ENCODE data around the gene SPART. TPM values are rescaled to one million over a fixed set of nuclear protein-coding genes. Genes with fewer than 3 reads are reported as not detected.

SPART gene
- total RNA-seq, 1 experiment from 2014 or later: 83.1 TPM

GRCh38 chr13:36347531-36348210 is 1.5 kb upstream of the SPART start:
- no peaks in the 10 kb centered on the region for H3K27me3 Mint-ChIP-seq (ENCODE audit: insufficient read depth, unreplicated experiment)
- BruUV-seq (replicated peaks): no TSS peak
- POLR2A ChIA-PET: interaction anchor here (0.6 to 4.4 kb wide), 8 partner anchors 13 to 483 kb away, joined by 3 to 20 read pairs (median 3); partner anchors contain the start of gene CCDC169
- no peak overlapping the region for H3K27ac Mint-ChIP-seq (ENCODE audit: low read depth, unreplicated experiment)
- H3K9me3 Mint-ChIP-seq (ENCODE audit: unreplicated experiment): no peaks in the 10 kb centered on the region
- no peak for TF ChIP-seq CTCF (IDR thresholded peaks at IDR 0.05; ENCODE audit: unreplicated experiment)
- peaks cover 9% of the 10 kb centered on the region for H3K4me1 Mint-ChIP-seq (ENCODE audit: insufficient read depth, unreplicated experiment)
- H3K4me3 Mint-ChIP-seq (ENCODE audit: unreplicated experiment): no peak overlapping the region
- no peak for DNase-seq (ENCODE audit: unreplicated experiment)
- intact Hi-C loops (cut with micrococcal nuclease): loop anchor here (5.0 to 10.0 kb wide), 2 partner anchors 70 to 373 kb away; no protein-coding TSS in a partner anchor
- CTCF ChIA-PET: interaction anchor here (0.6 to 4.6 kb wide), 20 partner anchors 7 to 482 kb away, joined by 3 to 50 read pairs (median 4); no protein-coding TSS in a partner anchor
- peaks cover 9% of the 10 kb centered on the region for H3K36me3 Mint-ChIP-seq (ENCODE audit: insufficient read depth, unreplicated experiment)

GRCh38 chr13:36345438-36346221 is 564 bp downstream of the SPART start:
- no TSS peak for BruUV-seq (replicated peaks)
- peak; percentile 87 for DNase-seq (ENCODE audit: unreplicated experiment)
- TF ChIP-seq CTCF (IDR thresholded peaks at IDR 0.05; ENCODE audit: unreplicated experiment): no peak
- Mint-ChIP-seq H3K4me3 (ENCODE audit: unreplicated experiment) (peak overlapping the region; percentile 82), H3K27ac (ENCODE audit: low read depth, unreplicated experiment) (peak overlapping the region; percentile 97), H3K4me1 (ENCODE audit: insufficient read depth, unreplicated experiment) (peaks cover 21% of the 10 kb centered on the region), H3K9me3 (ENCODE audit: unreplicated experiment) (no peaks in the 10 kb centered on the region), H3K36me3 (ENCODE audit: insufficient read depth, unreplicated experiment) (peaks cover 9% of the 10 kb centered on the region), H3K27me3 (ENCODE audit: insufficient read depth, unreplicated experiment) (no peaks in the 10 kb centered on the region)
- POLR2A ChIA-PET: interaction anchor here (0.6 to 4.4 kb wide), 23 partner anchors 9 to 1301 kb away, joined by 3 to 20 read pairs (median 5); partner anchors contain the start of genes CCDC169, EXOSC8 and SUPT20H
- CTCF ChIA-PET: interaction anchor here (0.7 to 4.6 kb wide), 12 partner anchors 8 to 423 kb away, joined by 3 to 50 read pairs (median 4); no protein-coding TSS in a partner anchor
- intact Hi-C loops (cut with micrococcal nuclease): loop anchor here (1.0 to 10.0 kb wide), 7 partner anchors 17 to 391 kb away; partner anchors contain the start of gene CCDC169

- Mint-ChIP-seq H3K36me3 (ENCODE audit: insufficient read depth, unreplicated experiment) (peaks cover 9% of the 10 kb centered on the region), H3K4me1 (ENCODE audit: insufficient read depth, unreplicated experiment) (peaks cover 28% of the 10 kb centered on the region), H3K27ac (ENCODE audit: low read depth, unreplicated experiment) (peak overlapping the region; percentile 97), H3K9me3 (ENCODE audit: unreplicated experiment) (no peaks in the 10 kb centered on the region), H3K27me3 (ENCODE audit: insufficient read depth, unreplicated experiment) (no peaks in the 10 kb centered on the region), H3K4me3 (ENCODE audit: unreplicated experiment) (peak overlapping the region; percentile 82)
- no peak for TF ChIP-seq CTCF (IDR thresholded peaks at IDR 0.05; ENCODE audit: unreplicated experiment)
- POLR2A ChIA-PET: interaction anchor here (0.7 to 4.4 kb wide), 19 partner anchors 10 to 714 kb away, joined by 3 to 20 read pairs (median 6); partner anchors contain the start of genes CCDC169, EXOSC8 and SUPT20H
- intact Hi-C loops (cut with micrococcal nuclease): loop anchor here (1.0 to 10.0 kb wide), 4 partner anchors 17 to 370 kb away; partner anchors contain the start of gene CCDC169
- CTCF ChIA-PET: interaction anchor here (0.6 to 1.3 kb wide), 3 partner anchors 9 to 423 kb away, joined by 3 read pairs; no protein-coding TSS in a partner anchor
- DNase-seq (ENCODE audit: unreplicated experiment): peak; percentile 56
- TSS peak; percentile 64 for BruUV-seq (replicated peaks)
These were observed 1.2 kb downstream of the SPART start for GRCh38 chr13:36344886-36345437.
